ENCODE data around the gene MAP7. TPM values are rescaled to one million over a fixed set of nuclear protein-coding genes. Genes with fewer than 3 reads are reported as not detected.
A peak's percentile ranks its signal among the peaks of the same experiment; 100 is the strongest.

The MAP7 gene
- total and polyA plus RNA-seq, 9 of the 15 experiments (the other 6 are each of a cell fraction or from before 2014, with no cell fraction given) = 0.76 to 7.7 (median 3.9) TPM

GRCh38 chr6:136333824-136334464 is 216.3 kb downstream of the MAP7 start (continued):
- no peak for TF ChIP-seq CREB3 (tag; conservative IDR thresholded peaks at IDR 0.05; ENCODE audit: low read depth)
- no peak for TF ChIP-seq ZBTB8A (IDR thresholded peaks at IDR 0.05; ENCODE audit: partially characterized antibody)
- TF ChIP-seq NUFIP1 (IDR thresholded peaks at IDR 0.05; ENCODE audit: partially characterized antibody) = no peak
- TF ChIP-seq HBP1 (CRISPR knock-in tag; IDR thresholded peaks at IDR 0.05) = 0 out of 2 replicates have a peak, but pooled peaks have one; percentile 40
- TF ChIP-seq DNMT1 (IDR thresholded peaks at IDR 0.05) = no peak
- no peak for TF ChIP-seq MAFK (IDR thresholded peaks at IDR 0.05; ENCODE audit: low read length)
- TF ChIP-seq HINFP (tag; conservative IDR thresholded peaks at IDR 0.05; ENCODE audit: low read depth) = peak; percentile 94
- TF ChIP-seq FOXO4 (CRISPR knock-in tag; IDR thresholded peaks at IDR 0.05) = no peak
- no peak for TF ChIP-seq TBP (optimal IDR thresholded peaks at IDR 0.05; ENCODE audit: low read depth, low read length)
- no peak for TF ChIP-seq ARHGAP35 (IDR thresholded peaks at IDR 0.05; ENCODE audit: partially characterized antibody)
- TF ChIP-seq CCNT2 (IDR thresholded peaks at IDR 0.05; ENCODE audit: borderline replicate concordance, extremely low read depth, insufficient read length, low read depth, low read length) = peak; percentile 31
- no peak for TF ChIP-seq SRSF3 (IDR thresholded peaks at IDR 0.05; ENCODE audit: insufficient read depth, low read length)
- no peak for TF ChIP-seq ZFX (CRISPR knock-in tag; IDR thresholded peaks at IDR 0.05)
- no peak for TF ChIP-seq GTF2E2 (tag; IDR thresholded peaks at IDR 0.05)
- no peak for TF ChIP-seq CLOCK (CRISPR knock-in tag; IDR thresholded peaks at IDR 0.05; ENCODE audit: borderline replicate concordance)
- TF ChIP-seq SRSF7 (optimal IDR thresholded peaks at IDR 0.05; ENCODE audit: low read depth, low read length) = no peak
- TF ChIP-seq USF1 (CRISPR knock-in tag; IDR thresholded peaks at IDR 0.05) = no peak
- TF ChIP-seq PCBP2 (IDR thresholded peaks at IDR 0.05; ENCODE audit: low read depth, low read length, poor library complexity, severe bottlenecking) = no peak
- no peak for TF ChIP-seq PTBP1 (IDR thresholded peaks at IDR 0.05; ENCODE audit: low read depth, low read length)
